AG10803 (cell line): Measurements from ENCODE around the gene SH3RF3.

Experiments
- DNase-seq: peaks from one replicate; pipeline ENCODE4 v3.0.0; 2010; ENCODE audit warnings: low read depth
- H3K4me3 ChIP-seq: 2 replicates; pipeline ENCODE4 v1.5.1; 2011; ENCODE audit warnings: mild to moderate bottlenecking, low read length, control low read depth
- TF ChIP-seq, protein P1 (sequence below): conservative IDR thresholded peaks from 2 replicates; pipeline ENCODE4 v1.5.1; 2011; ENCODE audit warnings: mild to moderate bottlenecking, low read length, control low read depth, inconsistent platforms

The SH3RF3 gene

DNA sequence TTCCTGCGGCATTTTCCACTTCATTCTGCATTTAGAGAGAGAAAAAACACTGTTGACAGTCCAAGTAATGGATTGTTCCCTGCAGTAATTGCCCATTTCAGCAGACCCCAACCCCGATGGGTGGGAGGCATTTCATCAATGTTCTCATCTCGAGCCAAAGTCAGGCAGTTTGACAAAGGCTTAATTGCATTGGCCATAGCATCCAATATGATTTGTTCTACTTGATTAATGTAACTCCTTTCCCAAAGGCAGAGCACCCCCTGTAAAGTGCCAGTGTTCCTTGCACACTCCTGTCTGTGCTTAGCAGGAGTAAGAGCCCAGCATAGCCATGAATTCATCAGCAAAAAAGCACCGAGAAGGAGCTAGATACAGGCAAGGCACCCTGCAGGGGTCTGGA lies 310.4 kb downstream of the SH3RF3 start:
- TF ChIP-seq, protein P1, sequence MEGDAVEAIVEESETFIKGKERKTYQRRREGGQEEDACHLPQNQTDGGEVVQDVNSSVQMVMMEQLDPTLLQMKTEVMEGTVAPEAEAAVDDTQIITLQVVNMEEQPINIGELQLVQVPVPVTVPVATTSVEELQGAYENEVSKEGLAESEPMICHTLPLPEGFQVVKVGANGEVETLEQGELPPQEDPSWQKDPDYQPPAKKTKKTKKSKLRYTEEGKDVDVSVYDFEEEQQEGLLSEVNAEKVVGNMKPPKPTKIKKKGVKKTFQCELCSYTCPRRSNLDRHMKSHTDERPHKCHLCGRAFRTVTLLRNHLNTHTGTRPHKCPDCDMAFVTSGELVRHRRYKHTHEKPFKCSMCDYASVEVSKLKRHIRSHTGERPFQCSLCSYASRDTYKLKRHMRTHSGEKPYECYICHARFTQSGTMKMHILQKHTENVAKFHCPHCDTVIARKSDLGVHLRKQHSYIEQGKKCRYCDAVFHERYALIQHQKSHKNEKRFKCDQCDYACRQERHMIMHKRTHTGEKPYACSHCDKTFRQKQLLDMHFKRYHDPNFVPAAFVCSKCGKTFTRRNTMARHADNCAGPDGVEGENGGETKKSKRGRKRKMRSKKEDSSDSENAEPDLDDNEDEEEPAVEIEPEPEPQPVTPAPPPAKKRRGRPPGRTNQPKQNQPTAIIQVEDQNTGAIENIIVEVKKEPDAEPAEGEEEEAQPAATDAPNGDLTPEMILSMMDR, result no peak
- no peak overlapping the region for H3K4me3 ChIP-seq
- no peak for DNase-seq

DNA sequence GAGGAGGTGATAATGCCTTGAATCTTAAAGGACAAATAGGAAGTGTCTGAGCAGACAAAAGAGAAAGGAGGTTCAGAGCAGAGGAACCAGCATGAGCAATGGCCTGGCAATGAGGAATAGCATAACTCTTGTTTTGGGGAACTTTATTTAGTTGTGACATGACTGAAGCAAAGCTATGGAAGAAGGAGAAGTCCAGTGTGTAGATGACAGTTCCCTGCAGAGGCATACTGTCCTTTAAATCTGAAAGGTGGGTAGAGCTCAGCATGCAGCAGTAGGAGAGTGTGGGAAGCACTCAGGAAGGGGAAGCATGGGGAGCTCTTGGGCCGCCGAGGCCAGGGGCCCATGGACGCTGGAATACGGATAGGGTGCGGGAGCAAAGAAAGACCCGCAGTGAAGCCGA lies 311.0 kb downstream of the SH3RF3 start:
- no peak for DNase-seq
- TF ChIP-seq, protein P1, result no peak
- no peak overlapping the region for H3K4me3 ChIP-seq

DNA sequence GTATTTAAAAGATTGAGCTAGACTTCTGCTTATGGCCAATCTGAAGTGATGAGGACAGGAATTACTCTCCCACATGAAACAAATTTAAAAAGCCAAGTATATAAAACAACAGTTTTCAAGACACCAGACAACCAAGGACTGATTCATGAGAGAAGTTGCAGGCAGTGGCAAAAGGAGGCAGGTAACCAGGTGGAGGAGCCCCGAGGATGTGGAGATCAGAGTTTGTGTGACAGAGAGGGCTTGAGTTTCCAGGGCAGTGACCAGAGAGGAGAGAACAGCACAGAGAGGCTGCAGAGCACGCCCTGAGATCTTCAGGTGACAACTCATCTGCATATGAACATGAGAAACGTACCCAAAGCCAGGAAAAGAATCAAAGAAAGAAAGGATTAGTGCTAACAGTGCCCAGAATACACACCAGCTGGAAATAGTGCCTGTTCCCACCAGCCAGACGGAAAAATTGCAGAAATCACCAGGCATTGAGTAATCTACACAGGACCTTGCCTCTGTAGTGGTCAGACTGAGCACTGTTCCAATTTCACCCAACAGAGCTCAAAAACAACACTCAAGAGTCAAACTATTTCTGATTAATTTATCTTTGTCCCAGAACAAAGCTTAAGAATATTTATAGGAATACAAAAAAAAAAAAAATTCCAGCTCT lies 311.6 kb downstream of the SH3RF3 start:
- H3K4me3 ChIP-seq, result no peak overlapping the region
- TF ChIP-seq, protein P1, result no peak
- DNase-seq, result no peak

DNA sequence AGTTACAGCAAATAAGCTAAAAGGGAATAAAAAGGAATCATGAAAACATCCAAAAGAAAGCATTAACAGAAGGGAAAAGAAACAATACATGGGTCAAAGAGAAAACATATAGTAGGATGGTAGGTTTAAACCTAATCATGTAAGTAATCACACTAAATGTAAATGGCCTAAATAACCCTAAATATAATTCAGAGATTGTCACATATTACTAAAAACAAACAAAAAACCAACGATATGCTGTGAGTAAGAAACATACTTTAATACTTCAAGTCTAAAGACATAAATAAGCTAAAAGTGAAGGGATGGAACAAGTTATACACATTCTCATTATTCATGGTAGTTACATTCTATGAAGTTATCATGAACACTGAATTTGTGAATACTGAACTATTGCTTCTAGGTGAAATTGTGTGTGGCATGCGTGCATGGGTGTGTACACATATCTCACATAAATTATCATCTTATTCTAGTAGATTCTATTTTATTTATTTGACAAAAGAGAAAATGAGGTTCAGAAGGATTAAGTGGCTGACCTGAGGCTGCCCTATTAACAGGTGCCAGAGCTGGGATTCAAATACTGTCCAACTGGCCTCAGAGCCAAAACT lies 313.8 kb downstream of the SH3RF3 start:
- no peak for DNase-seq
- no peak overlapping the region for H3K4me3 ChIP-seq
- TF ChIP-seq, protein P1, result no peak

DNA sequence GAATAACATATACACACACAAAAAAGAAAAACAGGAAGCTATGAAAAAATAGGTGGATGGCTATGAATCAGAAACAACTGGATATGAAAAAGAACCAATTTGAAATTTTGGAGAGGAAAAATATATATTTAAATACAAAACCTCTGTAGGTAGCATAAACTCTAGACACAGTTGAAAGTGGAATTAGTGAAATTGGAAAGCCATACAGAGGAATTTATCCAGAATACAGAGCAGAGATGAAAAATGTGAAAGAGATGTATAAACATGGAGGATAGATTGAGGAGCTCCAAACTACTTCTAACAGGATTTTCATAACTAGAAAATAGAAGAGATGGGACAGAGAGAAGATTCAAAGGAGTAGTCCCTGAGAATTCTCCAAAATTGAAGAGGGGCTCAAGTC lies 315.9 kb downstream of the SH3RF3 start:
- TF ChIP-seq, protein P1, result no peak
- H3K4me3 ChIP-seq, result no peak overlapping the region
- DNase-seq, result no peak

DNA sequence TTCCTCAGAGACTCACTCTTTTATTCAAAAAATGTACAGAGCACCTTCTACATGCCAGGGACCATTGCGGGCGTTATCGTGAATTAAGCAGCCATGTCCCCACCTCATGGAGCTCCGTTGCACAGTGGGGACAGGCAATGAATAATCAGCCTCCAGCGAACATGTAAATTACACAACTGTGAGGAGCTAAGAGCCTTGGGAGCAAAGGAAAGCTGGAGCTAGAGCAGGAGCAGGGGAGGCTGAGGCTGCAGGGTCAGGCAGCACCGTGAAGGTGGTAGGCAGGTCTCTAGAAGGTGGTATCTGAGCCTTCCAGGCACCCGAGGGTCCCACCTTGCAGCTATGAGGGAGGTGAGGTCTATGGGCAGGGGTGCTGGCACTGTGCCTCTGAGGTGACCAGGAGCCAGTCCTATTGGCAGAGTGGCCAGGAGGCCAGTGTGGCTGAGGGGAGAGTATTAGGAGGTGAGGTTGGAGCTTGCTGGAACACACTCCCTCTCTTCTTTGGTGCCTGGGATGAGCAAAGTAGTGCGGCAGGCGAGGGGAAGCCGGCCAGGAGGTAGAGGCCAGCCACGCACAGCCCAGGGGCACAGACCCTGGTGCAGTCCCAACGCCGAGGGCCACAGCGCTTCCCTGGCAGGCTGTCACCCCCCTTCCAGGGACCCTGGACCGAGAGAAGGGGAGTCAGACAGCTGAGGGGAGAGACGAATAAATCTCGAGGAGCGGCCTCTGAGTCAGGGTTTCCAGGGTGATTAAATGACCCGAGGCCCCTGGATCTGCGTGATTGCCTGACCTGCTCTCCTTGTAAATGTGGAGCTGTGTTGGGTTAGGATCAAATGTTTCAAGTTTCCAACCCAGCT lies 317.5 kb downstream of the SH3RF3 start:
- no peak overlapping the region for H3K4me3 ChIP-seq
- TF ChIP-seq, protein P1, result no peak
- no peak for DNase-seq
